Hepatocyte (in vitro differentiated cells): Measurements from ENCODE around the gene MTG2. TPM values are rescaled to one million over a fixed set of nuclear protein-coding genes. Genes with fewer than 3 reads are reported as not detected.

Experiments
- DNase-seq: peaks from one replicate; pipeline ENCODE4 v3.0.0-alpha.2; 2016; ENCODE audit warnings: low spot score
- H2AFZ ChIP-seq: fragments of 200-600 bp; sonication (generic); 2 replicates; pipeline ENCODE4 v1.6.0; 2016; ENCODE audit warnings: antibody characterized with exemption, mild to moderate bottlenecking
- H3K27ac ChIP-seq: fragments of 200-600 bp; sonication (generic); 2 replicates; pipeline ENCODE4 v1.5.1; 2016; ENCODE audit warnings: mild to moderate bottlenecking
- H3K27me3 ChIP-seq: fragments of 200-600 bp; sonication (generic); 2 replicates; pipeline ENCODE4 v1.6.1; 2016
- H3K36me3 ChIP-seq: fragments of 200-600 bp; sonication (generic); replicated peaks from 2 replicates; pipeline ENCODE4 v1.5.1; 2016; ENCODE audit warnings: low read depth; ENCODE audit not compliant: insufficient read depth
- H3K4me1 ChIP-seq: fragments of 200-600 bp; sonication (generic); 2 replicates; pipeline ENCODE4 v1.5.1; 2016; ENCODE audit warnings: mild to moderate bottlenecking, moderate library complexity; ENCODE audit not compliant: insufficient read depth
- H3K4me2 ChIP-seq: fragments of 200-600 bp; sonication (generic); 2 replicates; pipeline ENCODE4 v1.6.0; 2016
- H3K4me3 ChIP-seq: fragments of 200-600 bp; sonication (generic); 2 replicates; pipeline ENCODE4 v1.5.1; 2016; ENCODE audit warnings: mild to moderate bottlenecking
- H3K79me2 ChIP-seq: fragments of 200-600 bp; sonication (generic); 2 replicates; pipeline ENCODE4 v1.6.0; 2017; ENCODE audit warnings: mild to moderate bottlenecking
- H3K9me2 ChIP-seq: fragments of 200-600 bp; sonication (generic); replicated peaks from 2 replicates; pipeline ENCODE4 v1.6.0; 2017; ENCODE audit warnings: mild to moderate bottlenecking; ENCODE audit not compliant: insufficient read depth
- H3K9me3 ChIP-seq: fragments of 200-600 bp; sonication (generic); 2 replicates; pipeline ENCODE4 v1.5.1; 2016; ENCODE audit warnings: low read depth, mild to moderate bottlenecking
- H4K20me1 ChIP-seq: fragments of 200-600 bp; sonication (generic); 2 replicates; pipeline ENCODE4 v1.6.0; 2016; ENCODE audit warnings: mild to moderate bottlenecking; ENCODE audit not compliant: insufficient read depth, poor library complexity, severe bottlenecking
- CTCF ChIP-seq: fragments of 200-600 bp; sonication (generic); IDR thresholded peaks from 2 replicates; pipeline ENCODE4 v1.5.1; 2016; ENCODE audit warnings: antibody characterized with exemption, mild to moderate bottlenecking; ENCODE audit not compliant: poor library complexity
- EZH2 ChIP-seq: fragments of 200-600 bp; sonication (generic); IDR thresholded peaks from 2 replicates; pipeline ENCODE4 v1.6.1; 2016; ENCODE audit warnings: antibody characterized with exemption, mild to moderate bottlenecking, borderline replicate concordance
- EZH2phosphoT487 ChIP-seq: fragments of 200-600 bp; sonication (generic); IDR thresholded peaks from one replicate; pipeline ENCODE4 v1.6.1; 2018; ENCODE audit warnings: antibody characterized with exemption, mild to moderate bottlenecking, low read depth, moderate library complexity; ENCODE audit not compliant: unreplicated experiment, severe bottlenecking
- WGBS: methylation state at CpG from one replicate; pipeline ENCODE4 v1.1.6; 2016; ENCODE audit warnings: low lambda C conversion rate; ENCODE audit errors: missing lambda C conversion rate; 5-methylcytosine and 5-hydroxymethylcytosine counted together
- polyA plus RNA-seq: library from polyadenylated mRNA; unstranded; fragments of >200 nt; fragmentation: Nextera tagmentation; extraction: Ambion mirVana; gene quantifications from 2 replicates; pipeline ENCODE4 v1.2.1, GENCODE V29; 2016
- total RNA-seq: library from RNA; depleted of rRNA; stranded (reverse); fragments of >200 nt; gene quantifications from 2 replicates; pipeline ENCODE4 v1.2.3, GENCODE V29; 2014

The MTG2 gene
- total and polyA plus RNA-seq, 2 experiments from 2014 or later: 18.4 to 26.7 TPM

DNA sequence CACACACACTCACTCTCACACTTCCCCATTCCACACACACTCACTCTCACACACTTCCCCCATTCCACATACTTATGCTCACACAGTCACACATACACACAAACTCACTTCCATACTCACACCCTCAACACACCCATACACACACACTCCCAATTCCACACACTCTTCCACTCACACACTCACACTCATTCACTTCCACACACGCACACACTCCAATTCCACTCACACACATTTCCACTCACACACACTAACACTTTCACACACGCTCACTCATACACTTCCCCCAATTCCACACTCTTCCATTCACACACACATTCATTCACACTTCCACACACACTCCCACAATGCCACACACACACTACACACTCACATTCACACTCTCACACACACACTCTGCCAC lies 47.4 kb downstream of the MTG2 start:
- H3K4me1 ChIP-seq: no peaks in the 10 kb centered on the region

DNA sequence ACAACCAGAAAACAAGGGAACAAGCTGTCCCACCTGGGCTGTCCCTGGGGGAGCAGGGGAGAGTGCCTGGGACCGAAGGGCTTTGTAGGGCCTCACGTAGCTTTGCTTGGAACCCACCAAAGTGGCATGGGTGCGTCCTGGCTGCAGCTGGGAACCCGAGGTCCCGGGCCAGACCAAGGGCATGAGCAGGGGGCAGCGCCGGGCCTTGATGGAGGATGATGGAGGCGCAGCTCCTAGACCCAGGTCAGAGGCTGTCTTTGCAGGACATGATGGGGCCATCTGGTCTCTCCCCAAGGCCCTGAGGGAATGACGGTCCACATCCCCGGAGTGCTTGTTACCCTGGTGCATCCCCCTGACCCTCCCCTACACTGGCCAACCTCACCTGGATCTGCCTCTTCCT lies 47.9 kb downstream of the MTG2 start:
- no peaks in the 10 kb centered on the region for H3K27me3 ChIP-seq
- no peaks in the 10 kb centered on the region for H3K9me3 ChIP-seq
- no peaks in the 10 kb centered on the region for H3K9me2 ChIP-seq
- no peak overlapping the region for H3K4me3 ChIP-seq
- H3K79me2 ChIP-seq: no peaks in the 10 kb centered on the region
- no peak overlapping the region for H3K4me2 ChIP-seq
- no peak overlapping the region for H3K27ac ChIP-seq
- no peak for DNase-seq
- 92% methylated on average over 10 of the region's 10 CpGs for WGBS
- H3K36me3 ChIP-seq: no peaks in the 10 kb centered on the region
- TF ChIP-seq EZH2phosphoT487 (no peak), EZH2 (no peak), CTCF (no peak)
- no peaks in the 10 kb centered on the region for H4K20me1 ChIP-seq
- no peaks in the 10 kb centered on the region for H3K4me1 ChIP-seq
- no peak overlapping the region for H2AFZ ChIP-seq

More for the DNA sequence above, 47.4 kb downstream of the MTG2 start:
- Histone ChIP-seq H3K79me2 (no peaks in the 10 kb centered on the region), H4K20me1 (no peaks in the 10 kb centered on the region), H3K27me3 (no peaks in the 10 kb centered on the region), H3K27ac (no peak overlapping the region), H3K9me3 (no peaks in the 10 kb centered on the region), H3K9me2 (no peaks in the 10 kb centered on the region), H2AFZ (no peak overlapping the region), H3K36me3 (no peaks in the 10 kb centered on the region), H3K4me2 (no peak overlapping the region), H3K4me3 (no peak overlapping the region)
- no peak for DNase-seq
- TF ChIP-seq CTCF (no peak), EZH2 (no peak), EZH2phosphoT487 (no peak)
- 94% methylated on average over 2 of the region's 2 CpGs for WGBS

DNA sequence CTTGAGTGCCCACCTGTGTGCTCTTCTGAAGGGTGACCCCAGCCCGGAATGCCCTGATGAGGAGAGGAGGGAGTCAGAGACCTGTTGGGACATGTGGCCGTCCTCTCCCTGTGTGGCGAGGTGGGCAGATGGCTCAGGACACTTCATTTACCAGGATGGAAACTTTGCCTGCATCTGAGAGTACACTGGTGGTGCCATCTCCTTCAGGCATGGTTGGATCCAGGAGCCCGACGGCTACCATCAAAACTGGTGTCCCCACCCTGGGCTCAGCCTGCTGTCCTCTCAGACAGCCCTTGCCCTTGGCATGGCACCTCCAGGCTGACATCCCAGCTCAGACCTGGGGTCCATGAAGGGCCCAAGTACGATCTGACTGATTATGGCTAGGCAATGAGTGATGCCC lies 48.5 kb downstream of the MTG2 start:
- no peak for DNase-seq
- H3K27me3 ChIP-seq: no peaks in the 10 kb centered on the region
- H3K9me2 ChIP-seq: no peaks in the 10 kb centered on the region
- H3K79me2 ChIP-seq: no peaks in the 10 kb centered on the region
- 81% methylated on average over 6 of the region's 6 CpGs for WGBS
- H3K27ac ChIP-seq: no peak overlapping the region
- no peaks in the 10 kb centered on the region for H3K4me1 ChIP-seq
- no peaks in the 10 kb centered on the region for H3K9me3 ChIP-seq
- TF ChIP-seq EZH2: no peak
- no peak for TF ChIP-seq EZH2phosphoT487
- TF ChIP-seq CTCF: no peak
- H4K20me1 ChIP-seq: no peaks in the 10 kb centered on the region
- H2AFZ ChIP-seq: no peak overlapping the region
- H3K36me3 ChIP-seq: no peaks in the 10 kb centered on the region
- no peak overlapping the region for H3K4me2 ChIP-seq
- H3K4me3 ChIP-seq: no peak overlapping the region

DNA sequence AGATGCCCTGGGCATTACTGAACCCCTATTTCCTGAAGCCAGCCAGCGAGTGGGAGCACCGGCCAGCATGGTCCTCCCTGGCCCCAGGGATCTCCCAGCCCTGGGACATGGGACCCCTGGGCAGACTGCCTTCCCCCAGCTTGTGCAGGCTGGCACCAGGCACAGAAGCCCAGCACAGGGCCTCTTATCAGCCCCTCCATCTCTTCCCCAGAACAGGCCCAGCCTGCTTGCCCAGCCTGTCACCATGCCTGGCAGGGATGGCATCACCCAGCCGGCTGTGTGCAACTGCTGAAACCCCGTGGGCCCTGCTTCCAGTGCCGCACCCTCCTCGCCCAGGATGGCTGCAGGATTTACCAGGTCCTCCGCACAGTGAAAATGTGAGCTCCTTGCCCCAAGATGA lies 49.4 kb downstream of the MTG2 start:
- Histone ChIP-seq H3K36me3 (no peaks in the 10 kb centered on the region), H3K27me3 (no peaks in the 10 kb centered on the region), H3K27ac (no peak overlapping the region), H3K9me3 (no peaks in the 10 kb centered on the region), H3K4me2 (no peak overlapping the region), H2AFZ (no peak overlapping the region), H3K4me1 (no peaks in the 10 kb centered on the region), H3K4me3 (no peak overlapping the region), H4K20me1 (no peaks in the 10 kb centered on the region), H3K9me2 (no peaks in the 10 kb centered on the region), H3K79me2 (no peaks in the 10 kb centered on the region)
- 86% methylated on average over 7 of the region's 7 CpGs for whole genome bisulfite sequencing
- no peak for DNase-seq
- TF ChIP-seq EZH2phosphoT487: no peak
- TF ChIP-seq EZH2: no peak
- TF ChIP-seq CTCF: no peak
